ENCODE data around the gene ELL. TPM values are rescaled to one million over a fixed set of nuclear protein-coding genes. Genes with fewer than 3 reads are reported as not detected.

ELL gene
- total and polyA plus RNA-seq, 9 of the 15 experiments (the other 6 are each of a cell fraction or from before 2014, with no cell fraction given), result 0.24 to 22.5 (median 4.1) TPM

- TF ChIP-seq HINFP (tag; conservative IDR thresholded peaks at IDR 0.05; ENCODE audit: low read depth), result no peak
- TF ChIP-seq PPARD (CRISPR knock-in tag; IDR thresholded peaks at IDR 0.05), result no peak
- no peak for TF ChIP-seq HDAC3 (IDR thresholded peaks at IDR 0.05; ENCODE audit: borderline replicate concordance, partially characterized antibody)
- no peak for TF ChIP-seq TEAD4 (IDR thresholded peaks at IDR 0.05; ENCODE audit: low read length)
- no peak for TF ChIP-seq TEAD4 (CRISPR knock-in tag; IDR thresholded peaks at IDR 0.05; ENCODE audit: borderline replicate concordance)
- no peak for TF ChIP-seq HMG20B (CRISPR knock-in tag; IDR thresholded peaks at IDR 0.05)
- no peak for TF ChIP-seq ZBTB17 (CRISPR knock-in tag; IDR thresholded peaks at IDR 0.05)
- no peak for TF ChIP-seq ZMIZ1 (IDR thresholded peaks at IDR 0.05; ENCODE audit: low read depth in 2 of 2, low read length in 2 of 2)
- TF ChIP-seq HDAC1 (IDR thresholded peaks at IDR 0.05), result no peak
- peak in 1 of 2 experiments; percentile 20; a peak in 1 of 4 replicates for TF ChIP-seq ARNT (IDR thresholded peaks at IDR 0.05)
- TF ChIP-seq SUPT5H (IDR thresholded peaks at IDR 0.05), result no peak
- TF ChIP-seq CREB3 (tag; conservative IDR thresholded peaks at IDR 0.05; ENCODE audit: low read depth), result 0 out of 2 replicates have a peak, but pooled peaks have one; percentile 37
- TF ChIP-seq ATF2 (CRISPR knock-in tag; IDR thresholded peaks at IDR 0.05), result no peak
- no peak for TF ChIP-seq EWSR1 (IDR thresholded peaks at IDR 0.05; ENCODE audit: borderline replicate concordance, low read depth, partially characterized antibody)
- no peak for TF ChIP-seq ZBTB11 (CRISPR knock-in tag; IDR thresholded peaks at IDR 0.05)
Observed at GRCh38 chr19:18439025-18439909, 82.6 kb downstream of the ELL start (continued).
